NCI-H1417 (cell line): ENCODE measurements around the gene IGF2.

ENCODE experiments used
- DNase-seq, 3 experiments: peaks; one replicate each; lab custom pipeline; 2025; lab: John Stamatoyannopoulos, UW

Gene IGF2

GRCh38 chr11:2103668-2104523 lies 35.3 kb downstream of the IGF2 start:
- no peak for DNase-seq

GRCh38 chr11:2102883-2103213 lies 36.3 kb downstream of the IGF2 start:
- no peak for DNase-seq

GRCh38 chr11:2102132-2102882 lies 36.9 kb downstream of the IGF2 start:
- DNase-seq, result no peak

- DNase-seq, result no peak
Measured at GRCh38 chr11:2101171-2101675, 38.0 kb downstream of the IGF2 start.

GRCh38 chr11:2100361-2101170 lies 38.6 kb downstream of the IGF2 start:
- DNase-seq, result no peak

GRCh38 chr11:2099516-2100349 lies 39.5 kb downstream of the IGF2 start:
- DNase-seq, result peak in 2 of 3 experiments; percentile 71 to 80

GRCh38 chr11:2098691-2099515 lies 40.3 kb downstream of the IGF2 start:
- no peak for DNase-seq

- no peak for DNase-seq
Measured at GRCh38 chr11:2097998-2098690, 41.0 kb downstream of the IGF2 start.

GRCh38 chr11:2097356-2097997 lies 41.7 kb downstream of the IGF2 start:
- no peak for DNase-seq

GRCh38 chr11:2096919-2097301 lies 42.3 kb downstream of the IGF2 start:
- DNase-seq, result no peak

- DNase-seq, result no peak
Measured at GRCh38 chr11:2096011-2096918, 42.9 kb downstream of the IGF2 start.

- DNase-seq, result no peak
Measured at GRCh38 chr11:2095542-2095941, 43.6 kb downstream of the IGF2 start.

GRCh38 chr11:2095198-2095520 lies 44.0 kb downstream of the IGF2 start:
- no peak for DNase-seq

- no peak for DNase-seq
Measured at GRCh38 chr11:2094354-2095197, 44.6 kb downstream of the IGF2 start.

GRCh38 chr11:2093575-2094353 lies 45.4 kb downstream of the IGF2 start:
- no peak for DNase-seq

- peak in 2 of 3 experiments; percentile 45 to 68 for DNase-seq
Measured at GRCh38 chr11:2092956-2093412, 46.2 kb downstream of the IGF2 start.
